ENCODE results near the gene SLX4IP. TPM values are rescaled to one million over a fixed set of nuclear protein-coding genes. Genes with fewer than 3 reads are reported as not detected.

Gene SLX4IP
- total and polyA plus RNA-seq, 2 donors (not counting 1 experiment from before 2014, with no cell fraction given) = 2.0 to 8.1 TPM

DNA sequence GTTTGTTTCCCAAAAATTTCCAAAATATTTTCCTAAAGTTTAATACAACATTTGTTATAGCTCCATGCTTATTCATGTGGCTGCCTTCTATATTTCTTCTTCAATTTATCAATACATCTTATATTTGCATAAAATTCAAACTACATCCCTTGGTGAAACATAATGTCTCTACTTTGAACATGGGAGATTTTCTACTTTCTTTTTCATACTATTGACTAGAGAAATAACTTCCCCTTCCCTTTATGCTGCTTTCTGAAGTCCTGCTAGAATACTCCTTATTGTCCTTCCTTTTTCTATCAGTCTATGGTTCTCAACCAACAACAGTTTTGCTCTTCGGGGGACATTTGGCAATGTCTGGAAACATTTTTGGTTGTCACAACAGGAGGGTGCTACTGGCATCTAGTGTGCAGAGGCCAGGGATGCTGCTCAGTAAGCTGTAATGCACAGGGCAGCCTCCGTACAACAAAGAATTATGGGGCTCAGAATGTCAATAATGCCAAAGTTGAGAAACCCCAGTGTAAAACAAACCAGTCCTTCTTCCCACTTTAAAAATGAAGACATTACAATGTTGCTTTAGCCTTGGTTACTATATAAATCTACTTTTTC lies 31.0 kb upstream of the SLX4IP start:
- no peak overlapping the region for H3K4me2 ChIP-seq (replicated peaks; ENCODE audit: low read depth, low read length, poor library complexity, severe bottlenecking)
- ATAC-seq (ENCODE audit: low read depth) (no peak), DNase-seq (no peak)
- Mint-ChIP-seq H3K27me3 (no peaks in the 10 kb centered on the region), H3K9me3 (ENCODE audit: insufficient read depth) (no peaks in the 10 kb centered on the region), H3K4me1 (peaks cover 3% of the 10 kb centered on the region), H3K4me3 (no peak overlapping the region), H3K27ac (no peak overlapping the region)
- no peak overlapping the region for H3K4me3 ChIP-seq (ENCODE audit: control extremely low read depth in 1 of 5, extremely low read depth in 1 of 5, insufficient read depth in 1 of 5, low read depth in 2 of 5, low read length in 4 of 5)
- no peaks in the 10 kb centered on the region for H3K4me1 ChIP-seq (ENCODE audit: control insufficient read depth in 2 of 2, insufficient read depth in 2 of 2, low read length in 2 of 2)
- no peak for TF ChIP-seq EZH2 (IDR thresholded peaks at IDR 0.05; ENCODE audit: borderline replicate concordance, insufficient read depth, low read depth, low read length, poor library complexity, severe bottlenecking)
- TF ChIP-seq, protein P1, sequence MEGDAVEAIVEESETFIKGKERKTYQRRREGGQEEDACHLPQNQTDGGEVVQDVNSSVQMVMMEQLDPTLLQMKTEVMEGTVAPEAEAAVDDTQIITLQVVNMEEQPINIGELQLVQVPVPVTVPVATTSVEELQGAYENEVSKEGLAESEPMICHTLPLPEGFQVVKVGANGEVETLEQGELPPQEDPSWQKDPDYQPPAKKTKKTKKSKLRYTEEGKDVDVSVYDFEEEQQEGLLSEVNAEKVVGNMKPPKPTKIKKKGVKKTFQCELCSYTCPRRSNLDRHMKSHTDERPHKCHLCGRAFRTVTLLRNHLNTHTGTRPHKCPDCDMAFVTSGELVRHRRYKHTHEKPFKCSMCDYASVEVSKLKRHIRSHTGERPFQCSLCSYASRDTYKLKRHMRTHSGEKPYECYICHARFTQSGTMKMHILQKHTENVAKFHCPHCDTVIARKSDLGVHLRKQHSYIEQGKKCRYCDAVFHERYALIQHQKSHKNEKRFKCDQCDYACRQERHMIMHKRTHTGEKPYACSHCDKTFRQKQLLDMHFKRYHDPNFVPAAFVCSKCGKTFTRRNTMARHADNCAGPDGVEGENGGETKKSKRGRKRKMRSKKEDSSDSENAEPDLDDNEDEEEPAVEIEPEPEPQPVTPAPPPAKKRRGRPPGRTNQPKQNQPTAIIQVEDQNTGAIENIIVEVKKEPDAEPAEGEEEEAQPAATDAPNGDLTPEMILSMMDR (IDR thresholded peaks at IDR 0.05) = no peak
- no peaks in the 10 kb centered on the region for H3K9me3 ChIP-seq (ENCODE audit: control extremely low read depth in 1 of 3, control insufficient read depth in 2 of 3, insufficient read depth in 1 of 3, low read length in 2 of 3)
- no peak overlapping the region for H3K27ac ChIP-seq (ENCODE audit: low read length in 2 of 2)
- peaks cover 6 to 9% of the 10 kb centered on the region in 2 experiments for H3K36me3 ChIP-seq (replicated peaks in 1 of 2; ENCODE audit: control extremely low read depth in 1 of 2, control insufficient read depth in 1 of 2, extremely low read depth in 1 of 2, insufficient read depth in 2 of 2, low read length in 1 of 2)
- H3K9ac ChIP-seq (ENCODE audit: low read length) = no peak overlapping the region
- CTCF ChIA-PET = no interaction called here
- POLR2A ChIA-PET = no interaction called here
- no peaks in the 10 kb centered on the region for H3K79me2 ChIP-seq (ENCODE audit: control insufficient read depth, insufficient read depth, low read length)
- H2AFZ ChIP-seq (ENCODE audit: insufficient read depth, low read depth, low read length, poor library complexity, severe bottlenecking) = no peak overlapping the region
- no CpG with 5 or more reads among the region's 2 CpGs for WGBS (ENCODE audit: insufficient coverage)
- no peaks in the 10 kb centered on the region for H4K20me1 ChIP-seq (ENCODE audit: control insufficient read depth, insufficient read depth, low read length, poor library complexity, severe bottlenecking)
- no peaks in the 10 kb centered on the region for H3K27me3 ChIP-seq (replicated peaks in 1 of 4; ENCODE audit: control extremely low read depth in 1 of 4, control insufficient read depth in 3 of 4, insufficient read depth in 4 of 4, low read length in 3 of 4)
- intact Hi-C loops (cut with micrococcal nuclease) = no loop called here

DNA sequence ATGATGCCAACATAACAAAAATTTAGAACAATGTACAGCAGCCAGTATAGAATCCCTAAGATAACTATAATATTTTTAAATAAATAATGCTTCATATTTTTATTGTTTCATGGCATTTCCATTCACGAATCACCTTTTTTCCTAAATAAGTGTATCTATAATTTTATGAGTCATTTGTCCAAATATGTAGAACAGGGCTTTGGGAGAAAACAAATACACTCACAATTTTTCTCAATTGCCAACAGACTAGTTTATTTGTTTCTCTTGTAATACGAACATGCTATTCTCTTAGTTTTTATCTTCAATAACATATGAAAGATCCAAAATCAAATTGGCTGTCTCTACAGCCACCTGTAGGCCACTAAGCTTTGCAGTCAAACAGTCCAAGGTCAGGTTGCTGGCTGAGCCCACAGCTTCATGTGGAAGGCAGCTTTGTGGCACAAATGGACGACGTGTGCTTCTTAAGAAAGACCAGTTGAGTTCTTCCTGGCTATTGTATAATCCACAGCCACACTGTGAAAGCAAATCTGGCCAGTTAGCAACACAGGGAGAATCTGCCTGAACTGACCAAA lies 30.1 kb upstream of the SLX4IP start:
- Mint-ChIP-seq H3K4me3 (no peak overlapping the region), H3K27me3 (no peaks in the 10 kb centered on the region), H3K9me3 (ENCODE audit: insufficient read depth) (no peaks in the 10 kb centered on the region), H3K4me1 (peaks cover 3% of the 10 kb centered on the region), H3K27ac (no peak overlapping the region)
- Histone ChIP-seq H3K4me3 (ENCODE audit: control extremely low read depth in 1 of 5, extremely low read depth in 1 of 5, insufficient read depth in 1 of 5, low read depth in 2 of 5, low read length in 4 of 5) (no peak overlapping the region), H2AFZ (ENCODE audit: insufficient read depth, low read depth, low read length, poor library complexity, severe bottlenecking) (no peak overlapping the region), H3K4me2 (replicated peaks; ENCODE audit: low read depth, low read length, poor library complexity, severe bottlenecking) (no peak overlapping the region), H3K27me3 (replicated peaks in 1 of 4; ENCODE audit: control extremely low read depth in 1 of 4, control insufficient read depth in 3 of 4, insufficient read depth in 4 of 4, low read length in 3 of 4) (no peaks in the 10 kb centered on the region), H3K9me3 (ENCODE audit: control extremely low read depth in 1 of 3, control insufficient read depth in 2 of 3, insufficient read depth in 1 of 3, low read length in 2 of 3) (no peaks in the 10 kb centered on the region), H3K79me2 (ENCODE audit: control insufficient read depth, insufficient read depth, low read length) (no peaks in the 10 kb centered on the region), H3K9ac (ENCODE audit: low read length) (no peak overlapping the region), H4K20me1 (ENCODE audit: control insufficient read depth, insufficient read depth, low read length, poor library complexity, severe bottlenecking) (no peaks in the 10 kb centered on the region), H3K4me1 (ENCODE audit: control insufficient read depth in 2 of 2, insufficient read depth in 2 of 2, low read length in 2 of 2) (no peaks in the 10 kb centered on the region), H3K36me3 (replicated peaks in 1 of 2; ENCODE audit: control extremely low read depth in 1 of 2, control insufficient read depth in 1 of 2, extremely low read depth in 1 of 2, insufficient read depth in 2 of 2, low read length in 1 of 2) (peaks cover 6 to 9% of the 10 kb centered on the region in 2 experiments), H3K27ac (ENCODE audit: low read length in 2 of 2) (no peak overlapping the region)
- ChIA-PET CTCF (no interaction called here), POLR2A (no interaction called here)
- ATAC-seq (ENCODE audit: low read depth) (no peak), DNase-seq (no peak)
- intact Hi-C loops (cut with micrococcal nuclease) = no loop called here
- WGBS (ENCODE audit: insufficient coverage) = 100% methylated on average over 3 of the region's 4 CpGs
- TF ChIP-seq, protein P1 (IDR thresholded peaks at IDR 0.05) = no peak
- TF ChIP-seq EZH2 (IDR thresholded peaks at IDR 0.05; ENCODE audit: borderline replicate concordance, insufficient read depth, low read depth, low read length, poor library complexity, severe bottlenecking) = no peak

Data from B cell (primary cell).